ENCODE results near the gene PPP1R14C.
A peak's percentile ranks its signal among the peaks of the same experiment; 100 is the strongest.
"Not testable (repeated sequence)": the region's sequence is repeated elsewhere in the genome, so short reads cannot be mapped to it uniquely, and the experiment has no call there.

The PPP1R14C gene

DNA sequence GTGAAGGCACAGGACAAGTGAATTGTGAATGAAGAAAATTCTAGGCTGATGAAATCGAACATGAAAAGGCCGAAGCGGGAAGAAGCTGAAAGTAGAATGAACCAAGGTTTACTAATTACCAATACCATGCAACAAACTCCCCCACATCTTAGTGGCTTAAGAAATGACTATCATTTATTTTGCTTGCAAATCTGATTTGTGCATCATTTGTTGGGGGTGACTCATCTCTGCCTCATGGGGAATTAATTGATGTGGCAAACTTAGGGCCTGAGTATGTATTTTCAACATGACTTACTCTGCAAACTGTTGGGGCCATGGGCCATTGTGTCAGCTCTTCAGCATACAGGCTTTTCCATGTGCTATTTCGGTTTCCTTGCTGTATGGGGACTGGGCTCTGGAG is 26.8 kb downstream of the PPP1R14C start:
- Mint-ChIP-seq H3K36me3 (ENCODE audit: low read depth) (no peaks in the 10 kb centered on the region), H3K9me3 (peaks cover 2% of the 10 kb centered on the region), H3K4me1 (ENCODE audit: low read depth) (peaks cover 16% of the 10 kb centered on the region), H3K4me3 (no peak overlapping the region), H3K27ac (peak overlapping the region; percentile 81), H3K27me3 (peaks cover 46% of the 10 kb centered on the region)
- no peak for DNase-seq

DNA sequence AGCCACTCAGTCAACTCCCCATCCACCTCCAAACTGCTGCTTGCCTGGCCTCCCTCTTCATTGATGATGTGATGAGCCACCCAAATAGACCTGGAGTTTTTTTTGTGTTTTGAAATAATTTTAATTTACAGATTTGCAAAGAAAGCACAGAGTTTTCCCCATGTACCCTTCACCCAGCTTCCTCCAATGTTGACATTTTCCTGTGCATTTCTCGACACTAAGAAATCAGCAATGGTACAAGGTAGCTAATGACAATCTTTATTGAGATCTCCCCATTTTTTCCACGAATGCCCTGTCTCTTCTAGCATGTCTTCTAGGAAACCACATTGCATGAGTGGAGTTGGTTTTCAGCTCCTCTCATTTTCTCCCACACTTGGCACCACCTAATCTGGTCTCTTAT is 30.1 kb downstream of the PPP1R14C start:
- H3K27me3 Mint-ChIP-seq, result peaks cover 51% of the 10 kb centered on the region
- peaks cover 2% of the 10 kb centered on the region for H3K9me3 Mint-ChIP-seq
- no peaks in the 10 kb centered on the region for H3K36me3 Mint-ChIP-seq (ENCODE audit: low read depth)
- H3K4me1 Mint-ChIP-seq (ENCODE audit: low read depth), result peaks cover 16% of the 10 kb centered on the region
- no peak overlapping the region for H3K4me3 Mint-ChIP-seq
- no peak overlapping the region for H3K27ac Mint-ChIP-seq
- DNase-seq, result no peak

DNA sequence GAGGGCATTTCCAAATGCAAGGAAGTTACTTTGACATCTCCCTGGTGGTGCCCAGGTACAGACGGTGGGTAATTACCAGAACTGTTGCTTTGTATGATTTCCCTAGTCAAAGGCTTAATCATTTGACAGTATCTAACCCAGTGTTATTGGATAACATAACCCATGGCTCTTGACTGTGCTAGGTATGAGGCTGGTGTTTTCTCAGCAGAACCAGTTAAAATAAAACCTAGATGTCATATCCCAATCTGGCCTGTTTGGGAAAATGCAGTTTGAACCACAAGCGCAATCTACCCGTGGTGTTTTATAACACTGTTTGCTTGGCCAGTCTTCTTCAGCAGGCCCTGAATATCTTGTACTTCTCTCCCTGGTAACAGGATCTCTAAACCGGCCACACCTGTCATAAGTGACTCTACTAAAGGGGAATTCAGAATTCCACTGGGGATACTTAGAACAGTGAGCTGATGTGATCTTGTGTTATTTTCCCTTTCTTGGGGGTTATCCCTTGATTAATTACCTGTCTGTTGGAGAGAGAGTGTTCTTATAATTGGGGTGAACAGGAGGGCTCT is 32.8 kb downstream of the PPP1R14C start:
- Mint-ChIP-seq H3K4me3 (no peak overlapping the region), H3K36me3 (ENCODE audit: low read depth) (no peaks in the 10 kb centered on the region), H3K4me1 (ENCODE audit: low read depth) (peaks cover 2% of the 10 kb centered on the region), H3K27me3 (peaks cover 42% of the 10 kb centered on the region), H3K27ac (no peak overlapping the region), H3K9me3 (no peaks in the 10 kb centered on the region)
- DNase-seq, result no peak

DNA sequence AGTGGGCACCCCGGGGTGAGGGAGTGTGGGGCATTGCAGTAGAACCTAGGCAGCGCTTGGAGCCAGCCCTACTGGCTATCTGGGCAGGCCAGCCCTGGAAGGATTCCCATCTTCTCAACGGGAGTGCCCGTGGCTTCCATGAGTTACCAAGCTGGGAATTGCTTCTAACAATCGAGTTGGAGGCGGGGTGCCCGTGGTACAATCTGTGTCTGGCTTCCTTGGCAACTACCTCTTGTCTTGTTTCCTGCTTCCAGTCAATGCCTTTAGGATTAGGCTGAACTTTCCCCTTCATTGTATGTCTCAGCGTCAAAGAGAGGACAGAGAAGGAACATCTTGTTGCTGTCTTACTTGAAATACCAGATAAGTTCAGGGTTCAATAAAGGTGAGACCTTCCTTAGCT is 33.3 kb downstream of the PPP1R14C start:
- H3K4me1 Mint-ChIP-seq (ENCODE audit: low read depth), result no peaks in the 10 kb centered on the region
- H3K4me3 Mint-ChIP-seq, result no peak overlapping the region
- H3K27ac Mint-ChIP-seq, result no peak overlapping the region
- DNase-seq, result no peak
- H3K9me3 Mint-ChIP-seq, result no peaks in the 10 kb centered on the region
- no peaks in the 10 kb centered on the region for H3K36me3 Mint-ChIP-seq (ENCODE audit: low read depth)
- peaks cover 40% of the 10 kb centered on the region for H3K27me3 Mint-ChIP-seq

- H3K4me3 Mint-ChIP-seq, result no peak overlapping the region
- peaks cover 37% of the 10 kb centered on the region for H3K27me3 Mint-ChIP-seq
- no peaks in the 10 kb centered on the region for H3K4me1 Mint-ChIP-seq (ENCODE audit: low read depth)
- H3K9me3 Mint-ChIP-seq, result no peaks in the 10 kb centered on the region
- DNase-seq, result no peak
- H3K36me3 Mint-ChIP-seq (ENCODE audit: low read depth), result no peaks in the 10 kb centered on the region
- H3K27ac Mint-ChIP-seq, result no peak overlapping the region
Measured at GRCh38 chr6:150176659-150177058, 33.8 kb downstream of the PPP1R14C start.

- Mint-ChIP-seq H3K27me3 (peaks cover 33% of the 10 kb centered on the region), H3K4me1 (ENCODE audit: low read depth) (no peaks in the 10 kb centered on the region), H3K27ac (no peak overlapping the region), H3K9me3 (no peaks in the 10 kb centered on the region), H3K36me3 (ENCODE audit: low read depth) (no peaks in the 10 kb centered on the region), H3K4me3 (no peak overlapping the region)
- no peak for DNase-seq
Measured at GRCh38 chr6:150177259-150177951, 34.6 kb downstream of the PPP1R14C start.

GRCh38 chr6:150177952-150178520 is 35.2 kb downstream of the PPP1R14C start:
- Mint-ChIP-seq H3K4me1 (ENCODE audit: low read depth) (no peaks in the 10 kb centered on the region), H3K27me3 (peaks cover 26% of the 10 kb centered on the region), H3K27ac (no peak overlapping the region), H3K9me3 (no peaks in the 10 kb centered on the region), H3K4me3 (no peak overlapping the region), H3K36me3 (ENCODE audit: low read depth) (no peaks in the 10 kb centered on the region)
- no peak for DNase-seq

- no peak overlapping the region for H3K27ac Mint-ChIP-seq
- H3K27me3 Mint-ChIP-seq, result peaks cover 19% of the 10 kb centered on the region
Measured at GRCh38 chr6:150179030-150179429, 36.2 kb downstream of the PPP1R14C start.

GRCh38 chr6:150179907-150180424 is 37.1 kb downstream of the PPP1R14C start:
- not testable (repeated sequence) for H3K4me1 Mint-ChIP-seq (ENCODE audit: low read depth); H3K4me3 Mint-ChIP-seq; H3K36me3 Mint-ChIP-seq (ENCODE audit: low read depth); H3K27ac Mint-ChIP-seq; DNase-seq; H3K9me3 Mint-ChIP-seq
- H3K27me3 Mint-ChIP-seq, result peaks cover 22% of the 10 kb centered on the region

More at GRCh38 chr6:150179030-150179429, 36.2 kb downstream of the PPP1R14C start:
- Mint-ChIP-seq H3K4me3 (no peak overlapping the region), H3K36me3 (ENCODE audit: low read depth) (no peaks in the 10 kb centered on the region), H3K4me1 (ENCODE audit: low read depth) (no peaks in the 10 kb centered on the region), H3K9me3 (no peaks in the 10 kb centered on the region)
- no peak for DNase-seq

GRCh38 chr6:150180517-150180916 is 37.7 kb downstream of the PPP1R14C start:
- H3K27ac Mint-ChIP-seq, result no peak overlapping the region
- H3K9me3 Mint-ChIP-seq, result no peaks in the 10 kb centered on the region
- peaks cover 23% of the 10 kb centered on the region for H3K27me3 Mint-ChIP-seq
- no peaks in the 10 kb centered on the region for H3K36me3 Mint-ChIP-seq (ENCODE audit: low read depth)
- DNase-seq, result no peak
- no peak overlapping the region for H3K4me3 Mint-ChIP-seq
- no peaks in the 10 kb centered on the region for H3K4me1 Mint-ChIP-seq (ENCODE audit: low read depth)

DNA sequence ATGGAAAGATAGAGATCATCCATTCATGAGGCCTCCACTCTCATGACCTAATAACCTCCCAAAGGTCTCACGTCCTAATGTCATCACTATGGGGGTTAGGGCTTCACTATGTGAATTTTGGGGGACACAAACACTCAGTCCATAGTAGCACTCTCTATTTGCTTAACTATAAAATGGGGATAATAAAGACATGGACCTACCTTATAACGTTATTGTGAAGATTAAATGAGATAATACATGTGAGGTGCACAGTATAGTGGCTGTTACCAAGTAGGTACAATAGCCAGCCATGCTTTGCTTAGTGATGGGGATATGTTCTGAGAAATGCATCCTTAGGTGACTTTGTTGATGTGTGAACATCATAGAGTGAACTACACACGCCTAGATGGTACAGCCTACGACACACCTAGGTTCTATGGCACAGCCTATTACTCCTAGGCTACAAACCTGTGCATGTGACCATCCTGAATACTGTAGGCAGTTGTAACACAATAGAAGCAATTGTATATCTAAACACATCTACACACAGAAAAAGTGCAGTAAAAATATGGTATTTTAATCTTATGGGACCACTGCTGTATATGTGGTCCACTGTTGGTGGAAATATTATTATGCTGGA is 39.7 kb downstream of the PPP1R14C start:
- DNase-seq, result no peak
- Mint-ChIP-seq H3K4me3 (no peak overlapping the region), H3K9me3 (no peaks in the 10 kb centered on the region), H3K27me3 (peaks cover 16% of the 10 kb centered on the region), H3K4me1 (ENCODE audit: low read depth) (no peaks in the 10 kb centered on the region), H3K36me3 (ENCODE audit: low read depth) (no peaks in the 10 kb centered on the region), H3K27ac (no peak overlapping the region)

DNA sequence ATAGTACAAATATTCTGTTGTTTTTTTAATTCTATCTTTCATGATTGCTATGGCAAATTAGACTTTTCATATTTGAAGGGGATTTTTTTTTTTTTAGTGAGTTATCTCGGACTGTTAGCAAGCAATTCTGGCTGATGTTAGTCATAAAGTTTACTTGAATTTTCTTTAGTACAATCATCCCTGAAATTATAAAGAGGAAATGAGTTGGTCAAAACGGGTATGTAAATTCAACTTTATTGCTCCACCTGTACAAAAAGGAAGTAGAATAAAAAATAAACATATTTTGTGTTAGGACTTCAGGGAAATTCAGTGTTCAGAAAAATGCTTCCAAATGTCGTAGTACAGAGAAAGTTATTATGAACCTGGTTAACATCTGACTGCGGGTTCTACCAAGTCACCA is 40.3 kb downstream of the PPP1R14C start:
- Mint-ChIP-seq H3K4me1 (ENCODE audit: low read depth) (no peaks in the 10 kb centered on the region), H3K27ac (no peak overlapping the region), H3K9me3 (no peaks in the 10 kb centered on the region), H3K4me3 (no peak overlapping the region), H3K27me3 (peaks cover 17% of the 10 kb centered on the region), H3K36me3 (ENCODE audit: low read depth) (no peaks in the 10 kb centered on the region)
- no peak for DNase-seq

DNA sequence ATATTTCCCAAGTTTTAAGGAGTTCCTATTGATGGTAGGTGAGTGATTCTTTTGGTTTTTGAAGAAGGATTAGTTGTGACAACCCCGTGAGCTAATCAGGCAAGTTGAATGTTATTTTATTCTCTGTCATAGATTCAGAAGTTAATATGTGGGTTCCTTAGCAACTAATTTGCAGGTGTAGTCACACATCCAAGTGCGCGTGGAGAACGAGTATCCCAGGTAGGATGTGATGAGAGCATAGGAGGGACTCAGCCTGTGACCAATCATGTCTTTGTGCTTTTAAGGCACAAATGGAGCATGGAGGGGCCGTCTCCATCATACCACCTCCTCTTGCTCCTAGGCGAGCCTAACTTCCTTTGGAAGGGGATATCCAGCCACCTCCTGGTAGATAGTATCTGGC is 41.1 kb downstream of the PPP1R14C start:
- no peak overlapping the region for H3K4me3 Mint-ChIP-seq
- H3K36me3 Mint-ChIP-seq (ENCODE audit: low read depth), result no peaks in the 10 kb centered on the region
- H3K4me1 Mint-ChIP-seq (ENCODE audit: low read depth), result no peaks in the 10 kb centered on the region
- DNase-seq, result no peak
- H3K9me3 Mint-ChIP-seq, result no peaks in the 10 kb centered on the region
- H3K27me3 Mint-ChIP-seq, result peaks cover 19% of the 10 kb centered on the region
- H3K27ac Mint-ChIP-seq, result no peak overlapping the region

DNA sequence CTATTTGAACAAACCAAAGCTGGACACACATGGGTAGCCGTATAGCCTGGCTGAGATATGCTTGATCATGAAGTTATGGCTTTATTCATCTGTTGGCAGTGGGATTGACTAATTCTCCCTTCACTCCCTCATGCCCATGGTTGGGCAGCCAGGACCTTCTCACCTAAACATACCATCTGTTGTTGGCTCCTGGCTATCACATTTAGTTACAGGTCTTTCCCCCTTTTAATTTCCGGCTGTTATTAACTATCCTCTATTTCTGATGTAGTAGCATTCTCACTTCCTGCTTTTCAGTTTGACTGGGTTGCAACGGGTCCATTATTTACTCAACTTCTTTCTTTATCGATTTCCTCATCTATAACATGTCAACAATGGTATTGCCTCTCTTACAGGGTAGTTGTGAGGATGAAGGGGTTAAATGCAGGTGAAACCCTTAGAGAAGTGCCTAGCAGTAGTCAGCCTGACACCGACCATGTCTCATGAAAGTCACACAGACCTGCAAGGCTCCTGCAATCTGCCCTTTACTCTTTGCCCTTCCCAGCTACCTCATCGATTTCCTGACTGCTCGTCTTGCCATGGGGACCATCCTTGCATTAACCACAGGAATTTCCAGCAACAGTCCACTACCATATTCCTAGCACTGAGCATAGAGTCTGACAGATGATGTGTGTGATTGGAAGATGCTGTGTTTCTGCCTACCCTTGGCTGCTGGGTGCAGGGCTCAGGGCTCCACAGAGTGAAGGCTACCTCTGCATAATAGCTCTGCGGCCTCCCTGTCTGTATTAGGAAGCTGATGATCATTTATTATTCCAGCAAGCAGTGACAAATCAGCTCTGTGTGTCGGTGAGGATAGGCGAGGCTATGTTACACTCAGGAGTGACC is 42.2 kb downstream of the PPP1R14C start:
- Mint-ChIP-seq H3K4me1 (ENCODE audit: low read depth) (no peaks in the 10 kb centered on the region), H3K27me3 (peaks cover 29% of the 10 kb centered on the region), H3K4me3 (no peak overlapping the region), H3K27ac (no peak overlapping the region), H3K36me3 (ENCODE audit: low read depth) (no peaks in the 10 kb centered on the region), H3K9me3 (no peaks in the 10 kb centered on the region)
- no peak for DNase-seq

Data from activated T-cell treated with anti-CD3 and anti-CD28 coated beads, Interleukin-2, amount 50 U/mL, for 24 hours (primary cell).